Bronchus fibroblast of lung (primary cell): ENCODE results near the gene SLC51A. TPM values are rescaled to one million over a fixed set of nuclear protein-coding genes. Genes with fewer than 3 reads are reported as not detected.

Experiments used
- total RNA-seq: library from RNA; depleted of rRNA; stranded (reverse); fragments of >200 nt; gene quantifications from 2 replicates; pipeline ENCODE4 v1.2.3, GENCODE V29; 2015

SLC51A gene
- not detected in 2 replicates for total RNA-seq

GRCh38 chr3:196216089-196216564, at the start of gene SLC51A:
Gene SLC51A (plus strand): TSS chr3:196216534. CDS start chr3:196216713, 179 bp downstream.

GRCh38 chr3:196210673-196211556, 5.4 kb upstream of the SLC51A start, which contains the start of gene ZDHHC19:
Gene ZDHHC19 (minus strand): TSS chr3:196211400. CDS start chr3:196211315, 85 bp downstream.

Other genes starting within 250 kb of the SLC51A start
- 53.1 and 63.2 TPM in 2 replicates for gene TFRC, start 134.4 kb upstream of the SLC51A start, total RNA-seq
- not detected in 2 replicates for gene ZDHHC19, start 5.1 kb upstream of the SLC51A start, total RNA-seq
- 55.0 and 60.2 TPM in 2 replicates for gene PCYT1A, start 71.2 kb downstream of the SLC51A start, total RNA-seq
- gene DYNLT2B, start 101.7 kb downstream of the SLC51A start, total RNA-seq = 19.5 and 20.3 TPM in 2 replicates
- 0.45 TPM in 1 of 2 replicates, not detected in the other for gene TM4SF19, start 121.9 kb downstream of the SLC51A start, total RNA-seq
- 5.4 and 6.1 TPM in 2 replicates for gene UBXN7, start 215.9 kb downstream of the SLC51A start, total RNA-seq